MM.1S (cell line): ENCODE results near the gene LCE2A.
"Not testable (repeated sequence)": the region's sequence is repeated elsewhere in the genome, so short reads cannot be mapped to it uniquely, and the experiment has no call there.

Experiments used
- DNase-seq: peaks from one replicate; pipeline ENCODE4 v3.0.0-alpha.2; 2015
- H2AFZ ChIP-seq: fragments of 300-600 bp; sonication (generic); 2 replicates; pipeline ENCODE4 v1.6.0; 2016; ENCODE audit warnings: antibody characterized with exemption, low read length
- H3F3A ChIP-seq: fragments of 300-600 bp; sonication (generic); 2 replicates; pipeline ENCODE4 v1.6.1; 2016; ENCODE audit warnings: mild to moderate bottlenecking, antibody characterized with exemption, low read length, moderate library complexity, mixed read lengths; ENCODE audit not compliant: insufficient read depth
- H3K27ac ChIP-seq: fragments of 300-600 bp; sonication (generic); 2 replicates; pipeline ENCODE4 v1.5.1; 2016; ENCODE audit warnings: mild to moderate bottlenecking, low read length
- H3K27me3 ChIP-seq: fragments of 300-600 bp; sonication (generic); replicated peaks from 2 replicates; pipeline ENCODE4 v1.6.0; 2016; ENCODE audit warnings: low read length; ENCODE audit not compliant: insufficient read depth
- H3K36me3 ChIP-seq: fragments of 300-600 bp; sonication (generic); replicated peaks from 2 replicates; pipeline ENCODE4 v1.6.1; 2016; ENCODE audit warnings: mild to moderate bottlenecking, low read length, mixed read lengths; ENCODE audit not compliant: insufficient read depth
- H3K4me1 ChIP-seq: fragments of 300-600 bp; sonication (generic); 2 replicates; pipeline ENCODE4 v1.6.1; 2016; ENCODE audit warnings: low read length, mixed read lengths
- H3K4me2 ChIP-seq: fragments of 300-600 bp; sonication (generic); 2 replicates; pipeline ENCODE4 v1.6.0; 2016; ENCODE audit warnings: low read depth, low read length
- H3K4me3 ChIP-seq: fragments of 300-600 bp; sonication (generic); 2 replicates; pipeline ENCODE4 v1.5.1; 2016; ENCODE audit warnings: low read length, mixed read lengths
- H3K79me2 ChIP-seq: fragments of 300-600 bp; sonication (generic); 2 replicates; pipeline ENCODE4 v1.6.1; 2016; ENCODE audit warnings: mixed run types, low read length, mixed read lengths
- H3K9ac ChIP-seq: fragments of 300-600 bp; sonication (generic); 2 replicates; pipeline ENCODE4 v1.6.1; 2016; ENCODE audit warnings: low read length, mixed read lengths
- H3K9me2 ChIP-seq: fragments of 300-600 bp; sonication (generic); replicated peaks from 2 replicates; pipeline ENCODE4 v1.6.1; 2016; ENCODE audit warnings: mild to moderate bottlenecking, low read length, mixed read lengths; ENCODE audit not compliant: insufficient read depth
- H3K9me3 ChIP-seq: fragments of 300-600 bp; sonication (generic); replicated peaks from 2 replicates; pipeline ENCODE4 v1.6.1; 2016; ENCODE audit warnings: mild to moderate bottlenecking, low read length, mixed read lengths; ENCODE audit not compliant: insufficient read depth
- H4K20me1 ChIP-seq: fragments of 300-600 bp; sonication (generic); 2 replicates; pipeline ENCODE4 v1.6.1; 2016; ENCODE audit warnings: mild to moderate bottlenecking, low read length, moderate library complexity, mixed read lengths; ENCODE audit not compliant: insufficient read depth
- CTCF ChIP-seq: fragments of 300-600 bp; sonication (generic); IDR thresholded peaks from 2 replicates; pipeline ENCODE4 v1.5.1; 2016; ENCODE audit warnings: antibody characterized with exemption, low read length, mixed read lengths
- EZH2 ChIP-seq: fragments of 300-600 bp; sonication (generic); optimal IDR thresholded peaks from 2 replicates; pipeline ENCODE3; 2017; ENCODE audit warnings: low read depth, mild to moderate bottlenecking, antibody characterized with exemption, low read length, mixed read lengths
- EZH2phosphoT487 ChIP-seq: fragments of 300-600 bp; sonication (generic); IDR thresholded peaks from 2 replicates; pipeline ENCODE4 v1.6.1; 2018; ENCODE audit warnings: antibody characterized with exemption, low read length

Gene LCE2A

GRCh38 chr1:152667648-152668047, 30.5 kb upstream of the LCE2A start:
- Histone ChIP-seq H3K27ac (no peak overlapping the region), H3K27me3 (no peaks in the 10 kb centered on the region), H3K4me3 (no peak overlapping the region), H3K4me2 (no peak overlapping the region), H3K4me1 (no peaks in the 10 kb centered on the region), H3K79me2 (no peaks in the 10 kb centered on the region), H3F3A (no peaks in the 10 kb centered on the region), H3K36me3 (no peaks in the 10 kb centered on the region), H3K9me2 (no peaks in the 10 kb centered on the region), H2AFZ (no peak overlapping the region), H3K9ac (no peak overlapping the region), H4K20me1 (no peaks in the 10 kb centered on the region), H3K9me3 (no peaks in the 10 kb centered on the region)
- no peak for DNase-seq
- TF ChIP-seq CTCF (no peak), EZH2 (no peak), EZH2phosphoT487 (no peak)

DNA sequence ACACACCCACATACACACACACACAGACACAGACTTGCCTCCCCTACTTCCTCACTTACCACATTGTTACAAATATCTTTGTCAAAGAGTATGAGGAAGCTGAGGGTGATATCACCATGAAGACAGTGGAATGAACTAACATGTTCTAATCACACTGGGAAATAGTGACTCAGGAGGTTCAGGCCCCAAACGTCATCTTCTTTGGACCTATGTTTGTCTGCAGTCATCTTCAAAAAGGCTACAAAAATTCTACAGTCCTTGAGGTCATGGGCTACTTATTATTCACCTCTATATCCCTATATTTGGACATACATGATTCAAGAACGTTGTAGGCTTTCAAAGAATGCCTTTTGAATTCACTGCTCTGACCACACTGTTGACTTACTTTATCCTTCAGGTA, 25.1 kb upstream of the LCE2A start:
- H4K20me1 ChIP-seq = no peaks in the 10 kb centered on the region
- H3K9ac ChIP-seq = no peak overlapping the region
- no peaks in the 10 kb centered on the region for H3K9me2 ChIP-seq
- H3K79me2 ChIP-seq = no peaks in the 10 kb centered on the region
- H2AFZ ChIP-seq = no peak overlapping the region
- H3K27me3 ChIP-seq = no peaks in the 10 kb centered on the region
- H3K36me3 ChIP-seq = no peaks in the 10 kb centered on the region
- no peak overlapping the region for H3K4me2 ChIP-seq
- H3K4me1 ChIP-seq = no peaks in the 10 kb centered on the region
- H3K4me3 ChIP-seq = no peak overlapping the region
- H3K9me3 ChIP-seq = no peaks in the 10 kb centered on the region
- no peaks in the 10 kb centered on the region for H3F3A ChIP-seq
- H3K27ac ChIP-seq = no peak overlapping the region
- DNase-seq = no peak
- TF ChIP-seq EZH2phosphoT487 (no peak), EZH2 (no peak)

DNA sequence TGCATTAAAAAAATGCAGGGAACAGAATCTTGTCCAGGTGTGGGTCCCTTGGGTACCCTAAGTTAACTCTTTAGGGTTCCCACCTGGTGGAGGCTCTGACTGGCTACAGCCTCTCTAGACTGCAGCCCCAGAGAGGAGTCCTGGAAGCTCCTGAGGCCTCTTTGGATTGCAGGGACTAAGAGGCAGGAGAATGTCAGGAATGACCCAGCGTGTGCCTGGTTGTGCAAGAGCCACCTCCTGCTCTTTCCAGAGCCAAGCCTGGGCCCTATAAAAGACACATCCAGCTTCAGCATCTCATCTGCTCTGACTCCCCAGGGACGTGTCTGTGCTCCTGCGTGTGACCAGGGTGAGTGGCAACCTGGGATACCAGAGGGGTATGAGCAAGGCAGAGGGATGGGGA, 23.2 kb upstream of the LCE2A start, which contains the start of gene LCE2C:
Gene LCE2C, plus strand, starts transcription at position 297 of the 400 bp plus-strand sequence. CDS start 737 bp downstream, outside the sequence.
- not testable (repeated sequence) for H3K9ac ChIP-seq, H3K4me2 ChIP-seq, DNase-seq, H3K4me3 ChIP-seq, H3K79me2 ChIP-seq, H3K27ac ChIP-seq, H4K20me1 ChIP-seq, H3K9me3 ChIP-seq, H3K36me3 ChIP-seq, H3F3A ChIP-seq, H3K27me3 ChIP-seq, H3K9me2 ChIP-seq, H3K4me1 ChIP-seq, H2AFZ ChIP-seq

DNA sequence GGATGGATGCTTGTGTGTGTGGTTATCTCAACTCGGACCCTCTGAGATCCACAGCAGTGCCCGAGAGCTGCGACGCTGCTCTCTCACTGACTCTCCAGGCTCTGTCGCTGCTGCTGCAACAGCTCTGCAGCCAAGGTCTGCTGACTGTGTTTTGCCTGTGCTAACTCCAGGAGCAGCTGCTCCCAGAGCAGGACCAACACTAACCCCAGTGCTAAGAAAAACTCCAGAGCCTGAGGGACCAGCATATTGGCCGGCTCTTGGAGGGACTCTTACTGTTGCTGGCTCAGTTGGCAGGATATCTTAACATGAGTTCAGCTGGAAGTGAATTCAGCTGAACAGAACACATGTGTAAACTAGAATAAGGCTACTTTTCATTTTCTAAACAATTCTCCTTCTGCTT, 18.7 kb upstream of the LCE2A start:
- Histone ChIP-seq H3K27me3 (no peaks in the 10 kb centered on the region), H3K9me2 (no peaks in the 10 kb centered on the region), H3K36me3 (no peaks in the 10 kb centered on the region), H3K4me2 (no peak overlapping the region), H3K9ac (no peak overlapping the region), H2AFZ (no peak overlapping the region), H3K4me1 (no peaks in the 10 kb centered on the region), H3K27ac (no peak overlapping the region), H4K20me1 (no peaks in the 10 kb centered on the region), H3K79me2 (no peaks in the 10 kb centered on the region), H3F3A (no peaks in the 10 kb centered on the region), H3K4me3 (no peak overlapping the region), H3K9me3 (no peaks in the 10 kb centered on the region)
- no peak for DNase-seq
- no peak for TF ChIP-seq EZH2phosphoT487
- TF ChIP-seq EZH2 = no peak
- TF ChIP-seq CTCF = no peak
